SK-N-SH (cell line): ENCODE data around the gene CEP152. TPM values are rescaled to one million over a fixed set of nuclear protein-coding genes. Genes with fewer than 3 reads are reported as not detected.

ENCODE experiments used
- CTCF ChIA-PET: fragments of 300-600, 350-600 bp; formaldehyde crosslinking; extraction: SDS; loops from one replicate; lab custom pipeline; 2021; lab: Yijun Ruan, JAX
- POLR2A ChIA-PET: fragments of 350-600 bp; sonication (Branson Sonifier 250); formaldehyde crosslinking; extraction: SDS; loops from one replicate; lab custom pipeline; 2020; ENCODE audit warnings: antibody characterized with exemption, inconsistent platforms; lab: Yijun Ruan, JAX
- DNase-seq: peaks from one replicate; pipeline ENCODE4 v3.0.0; 2012
- H2AFZ ChIP-seq: fragments of 200-600 bp; sonication (generic); 2 replicates; pipeline ENCODE4 v1.8.1; 2016; ENCODE audit warnings: antibody characterized with exemption, mild to moderate bottlenecking, low read depth
- H3F3A ChIP-seq: fragments of 200-600 bp; sonication (generic); replicated peaks from 2 replicates; pipeline ENCODE3; 2016; ENCODE audit warnings: antibody characterized with exemption, mild to moderate bottlenecking; ENCODE audit not compliant: insufficient read depth
- H3K27ac ChIP-seq, 2 experiments: fragments of 200-500 bp in 1 of 2; fragments of 200-600 bp in 1 of 2; sonication (Bioruptor generic) in 1 of 2; sonication (generic), shearing (Covaris generic) in 1 of 2; 2 replicates each; pipeline versions ENCODE4 v1.5.1 to v1.6.1; 2014 to 2016; ENCODE audit warnings: low read depth in 2 of 2, inconsistent platforms in 1 of 2, low read length in 1 of 2, mild to moderate bottlenecking in 1 of 2, mixed read lengths in 1 of 2
- H3K27me3 ChIP-seq: fragments of 200-600 bp; sonication (generic), shearing (Covaris generic); 2 replicates; pipeline ENCODE4 v1.6.1; 2016; ENCODE audit warnings: mixed run types; ENCODE audit not compliant: insufficient read depth
- H3K36me3 ChIP-seq, 2 experiments: fragments of 200-500 bp in 1 of 2; fragments of 200-600 bp in 1 of 2; sonication (Bioruptor generic) in 1 of 2; sonication (generic) in 1 of 2; replicated peaks in 1 of 2; 2 replicates each; pipeline versions ENCODE3 to v1.5.1; 2014 to 2016; ENCODE audit warnings: low read length in 1 of 2, mild to moderate bottlenecking in 1 of 2; ENCODE audit not compliant: insufficient read depth in 2 of 2, control insufficient read depth in 1 of 2
- H3K4me1 ChIP-seq, 2 experiments: fragments of 200-500 bp in 1 of 2; fragments of 200-600 bp in 1 of 2; sonication (Bioruptor generic) in 1 of 2; sonication (generic), shearing (Covaris generic) in 1 of 2; 2 replicates each; pipeline versions ENCODE4 v1.5.1 to v1.6.1; 2014 to 2016; ENCODE audit warnings: low read depth in 1 of 2, low read length in 1 of 2, mixed run types in 1 of 2; ENCODE audit not compliant: insufficient read depth in 2 of 2, control insufficient read depth in 1 of 2
- H3K4me2 ChIP-seq: fragments of 200-600 bp; sonication (generic), shearing (Covaris generic); 2 replicates; pipeline ENCODE4 v1.6.1; 2017; ENCODE audit warnings: mixed run types
- H3K4me3 ChIP-seq, 2 experiments: fragments of 200-500 bp in 1 of 2; fragments of 200-600 bp in 1 of 2; sonication (Bioruptor generic) in 1 of 2; sonication (generic), shearing (Covaris generic) in 1 of 2; 2 replicates each; pipeline versions ENCODE4 v1.5.1 to v1.8.1; 2014 to 2016; ENCODE audit warnings: low read depth in 2 of 2, inconsistent platforms in 1 of 2, low read length in 1 of 2, mild to moderate bottlenecking in 1 of 2, mixed read lengths in 1 of 2, moderate library complexity in 1 of 2
- H3K79me2 ChIP-seq: fragments of 200-600 bp; sonication (generic); 2 replicates; pipeline ENCODE4 v1.8.1; 2017; ENCODE audit warnings: mild to moderate bottlenecking; ENCODE audit not compliant: insufficient read depth
- H3K9ac ChIP-seq: fragments of 200-600 bp; sonication (generic); 2 replicates; pipeline ENCODE4 v1.6.1; 2017; ENCODE audit warnings: mixed run types
- H3K9me2 ChIP-seq: fragments of 200-600 bp; sonication (generic); 2 replicates; pipeline ENCODE4 v1.6.1; 2017; ENCODE audit warnings: mixed run types
- H3K9me3 ChIP-seq: fragments of 200-600 bp; sonication (generic); 2 replicates; pipeline ENCODE4 v1.6.1; 2017; ENCODE audit warnings: mixed run types, mild to moderate bottlenecking, moderate library complexity
- H4K20me1 ChIP-seq: fragments of 200-600 bp; sonication (generic); 2 replicates; pipeline ENCODE4 v1.6.1; 2017; ENCODE audit warnings: mild to moderate bottlenecking, mixed run types; ENCODE audit not compliant: insufficient read depth
- CTCF ChIP-seq: fragments of 200-600 bp; sonication (generic); IDR thresholded peaks from 2 replicates; pipeline ENCODE4 v1.6.1; 2017; ENCODE audit warnings: antibody characterized with exemption, mild to moderate bottlenecking, moderate library complexity
- EZH2phosphoT487 ChIP-seq: fragments of 200-600 bp; sonication (generic); IDR thresholded peaks from 2 replicates; pipeline ENCODE4 v1.6.1; 2017; ENCODE audit warnings: low read depth, mixed run types, mild to moderate bottlenecking, antibody characterized with exemption, moderate library complexity, borderline replicate concordance
- FOXJ3 ChIP-seq: sonication (generic); formaldehyde crosslinking; IDR thresholded peaks from 2 replicates; pipeline ENCODE4 v1.5.1; 2020; ENCODE audit warnings: mild to moderate bottlenecking, missing genetic modification reagents
- GABPA ChIP-seq: IDR thresholded peaks from 2 replicates; pipeline ENCODE4 v1.4.0; 2012; ENCODE audit warnings: low read depth, mild to moderate bottlenecking
- NFIC ChIP-seq: IDR thresholded peaks from 2 replicates; pipeline ENCODE4 v1.4.0; 2012; ENCODE audit warnings: borderline replicate concordance
- NRF1 ChIP-seq: IDR thresholded peaks from 2 replicates; pipeline ENCODE4 v1.6.1; 2012; ENCODE audit warnings: low read depth, mild to moderate bottlenecking, low read length
- PBX3 ChIP-seq: IDR thresholded peaks from 2 replicates; pipeline ENCODE4; 2012
- POLR2AphosphoS5 ChIP-seq: IDR thresholded peaks from 2 replicates; pipeline ENCODE4 v1.6.1; 2012; ENCODE audit warnings: low read depth, low read length
- RCOR1 ChIP-seq: fragments of 150-350 bp; IDR thresholded peaks from 2 replicates; pipeline ENCODE4 v1.6.1; 2017; ENCODE audit warnings: antibody characterized with exemption, low read length
- RXRA ChIP-seq: IDR thresholded peaks from 2 replicates; pipeline ENCODE4 v1.4.0; 2012; ENCODE audit warnings: low read depth, mild to moderate bottlenecking, borderline replicate concordance
- SIN3A ChIP-seq: IDR thresholded peaks from 2 replicates; pipeline ENCODE4 v1.6.1; 2012; ENCODE audit warnings: low read depth, mild to moderate bottlenecking, low read length, moderate library complexity, borderline replicate concordance
- SMC3 ChIP-seq: IDR thresholded peaks from 2 replicates; pipeline ENCODE4 v1.6.1; 2012; ENCODE audit warnings: low read depth, low read length, improper control_type of control experiment
- TCF12 ChIP-seq: IDR thresholded peaks from 2 replicates; pipeline ENCODE4 v1.4.0; 2012
- WGBS: methylation state at CpG from one replicate; pipeline ENCODE4 v1.1.6; 2017; ENCODE audit warnings: low lambda C conversion rate; 5-methylcytosine and 5-hydroxymethylcytosine counted together
- polyA plus RNA-seq, 3 experiments: library from polyadenylated mRNA; depleted of rRNA; stranded (reverse); fragments of >200 nt; gene quantifications; 2 replicates each; pipeline ENCODE4 v1.2.3, GENCODE V29; 2012
- TF ChIP-seq, protein P1 (sequence below): IDR thresholded peaks from 2 replicates; pipeline ENCODE4 v1.4.0; 2012; ENCODE audit warnings: low read depth

Gene CEP152
- polyA plus RNA-seq, 1 of the 3 experiments (the other 2 are of a cell fraction), result 0.71 TPM

- no peaks in the 10 kb centered on the region for H3K27me3 ChIP-seq
- H3K4me3 ChIP-seq, result no peak overlapping the region
- peaks cover 0 to 35% of the 10 kb centered on the region in 2 experiments for H3K4me1 ChIP-seq
- no peak overlapping the region for H3K4me2 ChIP-seq
- H3K27ac ChIP-seq, result peak overlapping the region; percentile 78 to 94; a peak in 3 of 4 replicates
- no peak for TF ChIP-seq RXRA
- peak; percentile 43 for TF ChIP-seq NFIC
- TF ChIP-seq, protein P1, sequence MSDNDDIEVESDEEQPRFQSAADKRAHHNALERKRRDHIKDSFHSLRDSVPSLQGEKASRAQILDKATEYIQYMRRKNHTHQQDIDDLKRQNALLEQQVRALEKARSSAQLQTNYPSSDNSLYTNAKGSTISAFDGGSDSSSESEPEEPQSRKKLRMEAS, result no peak
- no peak for TF ChIP-seq GABPA
- TF ChIP-seq FOXJ3 (CRISPR knock-in tag), result no peak
- peak; percentile 21; the same call in 1 of the 2 replicates for TF ChIP-seq TCF12
- peak; percentile 42; the same call in 1 of the 2 replicates for TF ChIP-seq PBX3
- 0 out of 2 replicates have a peak, but pooled peaks have one; percentile 14 for TF ChIP-seq CTCF
- TF ChIP-seq, all 33 proteins: peak for 4
- Histone ChIP-seq H4K20me1 (no peaks in the 10 kb centered on the region), H3K9me2 (no peaks in the 10 kb centered on the region), H3K9me3 (no peaks in the 10 kb centered on the region), H3K9ac (no peak overlapping the region; the same call in 1 of the 2 replicates), H3K36me3 (no peaks in the 10 kb centered on the region), H3F3A (peaks cover 54% of the 10 kb centered on the region), H2AFZ (peak overlapping the region; percentile 56), H3K79me2 (0 out of 2 replicates have a peak, but pooled peaks cover 6% of the 10 kb centered on the region)
- 68% methylated on average over 3 of the region's 3 CpGs for WGBS
- POLR2A ChIA-PET, result no interaction called here
- no peak for DNase-seq
- CTCF ChIA-PET, result interaction anchor here (0.5 to 0.6 kb wide), 3 partner anchors 59 to 222 kb away, joined by 3 read pairs; no protein-coding TSS in a partner anchor
Measured at GRCh38 chr15:48696627-48697312, 114.1 kb downstream of the CEP152 start.

- Histone ChIP-seq H3F3A (peaks cover 62% of the 10 kb centered on the region), H3K9me3 (no peaks in the 10 kb centered on the region), H3K79me2 (0 out of 2 replicates have a peak, but pooled peaks cover 6% of the 10 kb centered on the region), H4K20me1 (no peaks in the 10 kb centered on the region), H3K27me3 (no peaks in the 10 kb centered on the region), H3K9me2 (no peaks in the 10 kb centered on the region), H3K4me1 (peaks cover 0 to 43% of the 10 kb centered on the region in 2 experiments), H2AFZ (peak overlapping the region; percentile 56; the same call in 1 of the 2 replicates), H3K4me2 (peak overlapping the region; percentile 35; the same call in 1 of the 2 replicates), H3K9ac (peak overlapping the region; percentile 55; the same call in 1 of the 2 replicates), H3K36me3 (no peaks in the 10 kb centered on the region), H3K4me3 (no peak overlapping the region), H3K27ac (peak overlapping the region; percentile 78 to 94; a peak in 3 of 4 replicates)
- WGBS, result 61% methylated on average over 6 of the region's 6 CpGs
- ChIA-PET POLR2A (no interaction called here), CTCF (interaction anchor here (0.6 kb wide), 1 partner anchor 58 kb away, joined by 3 read pairs; no protein-coding TSS in a partner anchor)
- no peak for DNase-seq
- TF ChIP-seq SMC3, result no peak
- no peak for TF ChIP-seq RCOR1
- TF ChIP-seq RXRA, result no peak
- TF ChIP-seq PBX3, result no peak
- no peak for TF ChIP-seq EZH2phosphoT487
- no peak for TF ChIP-seq SIN3A
- no peak for TF ChIP-seq POLR2AphosphoS5
- no peak for TF ChIP-seq TCF12
- no peak for TF ChIP-seq NRF1
- TF ChIP-seq CTCF, result no peak
Measured at GRCh38 chr15:48695827-48696573, 114.9 kb downstream of the CEP152 start.
